Activated naive CD4-positive, alpha-beta T cell treated with Interleukin-2 at 50 U/mL for 16 hours (primary cell): ENCODE data around the gene UQCRHL.
"Not testable (repeated sequence)": the region's sequence is repeated elsewhere in the genome, so short reads cannot be mapped to it uniquely, and the experiment has no call there.

Experiments
- DNase-seq: peaks from one replicate; pipeline ENCODE4 v3.0.0-alpha.2; 2020

The UQCRHL gene

DNA sequence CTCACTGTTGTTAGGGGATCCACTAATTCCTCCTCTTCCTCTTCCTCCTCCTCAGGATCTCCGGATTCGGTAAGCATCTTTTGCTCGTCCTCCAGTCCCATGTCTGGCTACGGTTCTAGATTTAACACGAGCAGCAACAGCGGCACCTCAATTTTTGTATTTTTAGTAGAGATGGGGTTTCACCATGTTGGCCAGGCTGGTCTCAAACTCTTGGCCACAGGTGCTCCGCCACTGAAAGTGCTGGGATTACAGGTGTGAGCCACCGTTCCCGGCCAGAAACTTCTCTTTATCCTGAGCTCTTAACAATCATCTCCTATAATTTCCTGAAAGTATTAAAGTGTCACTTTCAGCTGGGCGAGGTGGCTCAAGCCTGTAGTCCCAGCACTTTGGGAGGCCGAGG lies at the start of gene UQCRHL:
Gene UQCRHL (minus strand): TSS at position 101 of the 400 bp plus-strand sequence. CDS start 0 bp downstream, at position 101.
- not testable (repeated sequence) for DNase-seq

DNA sequence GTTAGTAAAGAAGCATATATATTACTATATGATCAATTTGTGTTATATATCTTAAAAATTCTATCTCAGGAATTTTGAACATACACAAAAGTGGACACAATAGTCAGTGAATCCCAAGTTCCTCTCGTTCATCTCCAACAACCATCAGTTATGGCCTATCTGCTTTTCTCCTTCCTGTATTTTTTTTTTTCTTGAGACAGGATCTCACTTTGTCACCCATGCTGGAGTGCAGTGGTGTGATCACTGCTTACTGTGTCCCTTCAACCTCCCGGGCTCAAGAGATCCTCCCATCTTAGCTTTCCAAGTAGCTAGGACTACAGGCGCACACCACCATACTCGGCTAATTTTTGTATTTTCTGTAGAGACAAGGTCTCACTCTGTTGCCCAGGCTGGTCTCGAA lies 49.4 kb upstream of the UQCRHL start:
- no peak for DNase-seq

DNA sequence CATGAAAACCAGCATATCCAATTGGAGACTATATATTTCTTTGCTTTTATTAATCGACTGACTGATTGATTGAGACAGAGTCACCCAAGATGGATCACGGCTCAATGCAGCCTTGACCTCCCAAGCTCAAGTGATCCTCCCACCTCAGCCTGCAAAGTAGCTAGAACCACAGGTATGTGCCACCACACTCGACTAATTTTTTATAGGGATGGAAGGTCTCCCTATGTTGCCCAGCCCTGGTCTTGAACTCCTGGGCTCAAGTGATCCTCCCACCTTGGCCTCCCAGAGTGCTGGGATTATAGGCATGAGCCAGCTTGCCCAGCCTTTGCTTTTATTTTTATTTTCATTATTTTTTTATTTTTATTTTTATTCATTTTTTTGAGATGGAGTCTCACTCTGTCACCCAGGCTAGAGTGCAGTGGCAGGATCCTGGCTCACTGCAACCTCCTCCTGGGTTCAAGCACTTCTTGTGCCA lies 45.4 kb upstream of the UQCRHL start:
- no peak for DNase-seq

DNA sequence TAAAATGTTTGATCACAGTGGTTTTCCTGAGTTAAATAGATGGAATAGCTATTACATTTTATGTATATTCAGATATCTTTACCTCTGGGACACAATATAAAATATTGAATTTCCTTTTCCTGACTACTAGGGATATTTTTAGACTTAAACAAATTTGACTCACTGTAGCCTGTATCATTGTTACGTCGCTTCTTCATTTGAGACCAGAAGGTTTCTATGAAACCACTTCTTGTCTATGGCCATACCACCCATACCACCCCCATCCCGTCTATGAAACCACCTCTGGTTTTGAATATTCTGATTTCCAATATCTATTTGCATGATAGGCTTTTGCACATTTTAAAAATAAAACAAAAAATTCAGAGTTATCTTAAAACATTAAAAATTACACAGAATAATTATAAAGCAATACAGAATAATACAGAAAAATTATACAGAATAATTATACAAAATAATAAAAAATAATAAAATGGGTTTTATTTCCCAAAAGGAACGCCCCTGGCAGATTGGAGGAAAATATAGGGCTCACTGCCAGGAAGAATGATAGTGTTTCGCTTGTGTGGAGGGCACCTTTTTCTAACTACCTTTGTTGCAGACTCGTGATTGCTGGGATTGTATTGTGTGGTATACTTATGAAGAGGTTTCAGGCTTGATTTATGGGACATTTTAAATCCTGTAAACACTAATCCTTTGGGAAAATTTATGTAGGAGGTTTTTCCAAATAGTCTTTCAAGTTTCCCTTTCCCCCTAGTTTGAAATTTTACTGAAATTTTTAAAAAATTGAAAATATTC lies 44.8 kb upstream of the UQCRHL start:
- DNase-seq: no peak

DNA sequence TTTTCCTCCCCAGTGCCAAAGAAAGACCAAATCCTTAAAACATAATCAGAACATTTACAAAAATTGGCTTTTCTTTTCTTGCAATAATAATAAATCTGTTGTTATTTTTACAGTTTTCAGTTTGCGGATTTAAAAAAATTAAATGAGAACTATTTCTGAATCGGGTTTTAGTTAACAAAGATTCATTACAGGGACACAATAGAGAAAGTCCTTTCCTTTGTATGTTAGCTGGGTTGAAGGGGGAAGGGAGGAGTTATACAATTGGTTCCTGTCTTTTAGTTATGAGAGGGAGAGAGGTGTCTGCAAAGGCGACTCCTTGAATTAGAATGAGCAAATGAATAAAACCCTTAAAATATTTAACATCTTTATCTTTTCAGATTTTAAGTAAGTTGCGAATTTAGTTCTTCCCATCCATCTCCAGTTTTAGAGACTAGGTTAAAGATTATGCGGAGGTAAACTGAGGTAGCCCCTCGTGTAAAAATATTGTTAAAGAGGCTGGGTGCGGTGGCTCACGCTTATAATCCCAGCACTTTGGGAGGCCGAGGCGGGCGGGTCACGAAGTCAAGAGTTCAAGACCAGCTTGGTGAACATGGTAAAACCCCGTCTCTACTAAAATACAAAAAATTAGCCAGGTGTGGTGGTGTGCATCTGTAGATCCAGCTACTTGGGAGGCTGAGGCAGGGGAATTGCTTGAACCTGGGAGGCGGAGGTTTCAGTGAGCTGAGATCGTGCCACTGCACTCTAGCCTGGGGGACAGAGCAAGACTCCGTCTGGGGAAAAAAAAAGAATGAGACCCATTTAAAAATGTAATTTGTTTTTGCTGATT lies 44.0 kb upstream of the UQCRHL start:
- no peak for DNase-seq

DNA sequence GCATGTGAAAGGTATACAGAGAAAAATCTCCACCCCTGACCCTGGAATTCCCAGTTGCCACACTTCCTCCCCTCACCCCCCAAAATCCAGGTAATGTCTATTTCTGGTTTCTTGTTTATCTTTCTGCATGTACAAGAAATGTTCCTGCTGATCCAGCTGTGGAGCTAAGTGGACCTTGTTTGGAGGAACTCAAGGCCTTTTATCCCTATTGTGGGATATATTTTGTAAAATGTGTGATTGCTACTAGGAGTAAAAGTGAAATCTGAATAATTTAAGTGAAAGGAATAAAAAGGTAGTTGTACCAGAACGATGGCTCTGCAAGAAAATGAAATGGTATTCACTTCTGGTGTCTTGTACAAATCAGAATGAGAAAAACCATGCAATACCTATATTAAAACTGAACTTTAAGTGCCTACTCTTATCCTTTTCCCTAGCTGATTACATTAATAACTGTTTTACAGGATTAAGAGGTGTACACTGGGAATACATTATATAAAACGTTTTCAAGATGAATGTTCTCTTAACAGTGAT lies 43.1 kb upstream of the UQCRHL start:
- no peak for DNase-seq

DNA sequence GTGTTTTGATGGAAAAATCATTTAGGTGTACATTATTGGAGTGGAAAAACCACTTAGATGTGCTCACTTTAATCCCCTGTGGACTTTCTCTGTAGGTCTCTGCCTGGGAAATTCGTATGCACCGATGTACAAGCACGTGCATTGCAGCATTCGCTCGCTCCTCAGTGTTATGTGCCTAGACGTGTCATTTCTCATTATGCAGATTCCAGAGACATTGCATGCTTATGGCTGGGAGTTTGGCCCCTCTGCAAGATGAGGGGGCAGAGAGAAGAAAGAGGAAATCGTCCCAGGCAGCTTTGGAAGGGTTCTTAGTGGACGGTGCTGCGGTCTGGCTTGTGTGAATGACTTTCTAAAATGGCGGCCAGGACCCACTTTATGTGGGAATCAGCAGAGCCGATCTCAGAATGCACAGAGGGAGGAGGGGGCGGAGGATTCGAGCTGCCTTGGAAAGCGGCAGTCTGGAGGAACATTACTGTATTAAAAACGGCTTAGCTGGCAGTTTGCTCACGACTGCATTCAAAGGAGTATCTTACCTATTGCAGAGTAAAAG lies 42.4 kb upstream of the UQCRHL start:
- DNase-seq: peak; percentile 37

DNA sequence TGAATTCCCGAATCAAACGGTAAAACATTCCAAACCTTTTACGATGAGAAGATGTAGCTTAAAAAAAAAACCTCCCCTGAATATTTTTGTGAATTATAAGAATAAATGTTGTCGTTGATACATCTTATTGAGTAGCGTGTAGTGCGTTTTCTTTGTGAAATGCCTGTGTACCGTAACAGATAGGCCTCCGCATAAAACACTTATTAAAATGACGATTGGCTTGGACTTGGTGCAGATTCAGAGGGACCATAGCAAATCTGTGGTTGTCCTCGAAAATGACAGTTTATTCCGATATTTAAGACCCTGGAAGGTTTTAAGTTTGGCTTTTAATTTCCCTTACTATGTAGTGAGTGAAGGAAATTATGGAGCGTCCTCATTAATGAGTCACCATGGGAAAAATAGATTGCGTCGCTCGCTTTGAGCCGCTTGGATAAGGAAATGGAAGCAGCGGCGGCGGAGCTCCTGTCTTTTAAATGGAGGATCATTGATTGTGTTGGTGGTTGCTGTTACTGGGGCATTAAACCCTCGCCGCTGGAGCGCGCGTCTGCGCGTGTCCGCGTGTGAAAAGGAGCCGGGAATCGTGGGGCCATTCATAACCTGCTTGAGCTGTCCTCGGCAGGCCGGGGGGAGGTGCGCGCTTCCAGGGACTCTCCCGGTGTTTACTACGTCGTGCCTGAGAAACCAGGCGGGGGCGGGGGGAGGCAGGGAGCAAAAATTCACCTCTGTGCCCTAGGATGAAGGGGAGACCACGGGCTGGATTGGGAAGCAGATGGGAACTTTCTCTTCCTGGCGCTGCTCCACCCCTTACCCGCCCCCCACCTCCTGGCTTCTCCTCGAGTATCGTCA lies 41.7 kb upstream of the UQCRHL start:
- DNase-seq: peak; percentile 73

DNA sequence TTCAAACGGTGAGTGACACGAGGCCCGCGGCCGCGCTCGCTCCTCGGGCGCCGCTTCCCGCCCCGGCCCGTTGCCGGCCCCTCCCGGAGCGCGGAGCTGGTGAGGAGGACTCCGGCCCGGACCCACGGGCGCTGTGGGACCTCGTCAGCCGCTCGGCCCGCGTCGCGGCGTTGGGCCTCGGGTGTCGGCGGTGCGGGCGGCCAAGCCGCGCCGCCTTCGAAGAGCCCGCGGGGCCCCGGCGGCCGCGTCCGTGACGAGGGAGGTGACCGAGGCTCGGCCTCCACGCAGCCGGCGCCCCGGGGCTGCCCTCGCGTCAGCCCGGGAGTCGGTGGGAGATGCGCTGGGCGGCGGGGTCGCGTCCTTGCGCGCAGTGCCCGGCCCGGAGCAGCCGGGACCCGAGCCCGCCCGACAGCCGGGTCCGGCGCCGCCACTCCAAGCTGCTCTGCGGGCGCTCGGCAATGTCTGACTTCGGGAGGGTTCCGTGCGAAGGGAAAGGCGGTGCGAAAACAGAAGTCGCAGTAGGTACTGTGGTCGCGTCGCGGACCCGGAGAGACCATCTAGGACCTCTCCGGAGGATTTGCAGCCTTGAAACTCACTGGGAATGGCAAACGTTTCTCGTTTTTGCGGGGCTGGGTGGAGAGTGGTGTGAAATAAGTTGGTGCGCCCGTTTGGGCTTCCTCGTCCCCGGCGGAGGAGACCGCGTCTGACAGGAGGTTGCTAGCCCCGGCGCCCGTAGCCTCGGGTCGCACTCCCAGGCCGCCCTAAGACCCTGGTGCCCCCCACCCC lies 40.9 kb upstream of the UQCRHL start:
- DNase-seq: peak; percentile 62

DNA sequence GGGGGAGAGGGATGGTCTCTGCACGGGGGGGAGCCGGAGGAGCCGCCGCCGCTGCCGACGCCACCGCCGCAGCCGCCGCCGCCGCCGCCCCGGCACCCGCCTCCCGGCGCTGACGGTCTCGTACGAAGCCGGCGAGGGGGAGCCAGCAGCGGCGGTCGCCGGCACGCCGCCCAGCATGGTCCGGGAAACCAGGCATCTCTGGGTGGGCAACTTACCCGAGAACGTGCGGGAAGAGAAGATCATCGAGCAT lies 40.4 kb upstream of the UQCRHL start:
- DNase-seq: no peak

DNA sequence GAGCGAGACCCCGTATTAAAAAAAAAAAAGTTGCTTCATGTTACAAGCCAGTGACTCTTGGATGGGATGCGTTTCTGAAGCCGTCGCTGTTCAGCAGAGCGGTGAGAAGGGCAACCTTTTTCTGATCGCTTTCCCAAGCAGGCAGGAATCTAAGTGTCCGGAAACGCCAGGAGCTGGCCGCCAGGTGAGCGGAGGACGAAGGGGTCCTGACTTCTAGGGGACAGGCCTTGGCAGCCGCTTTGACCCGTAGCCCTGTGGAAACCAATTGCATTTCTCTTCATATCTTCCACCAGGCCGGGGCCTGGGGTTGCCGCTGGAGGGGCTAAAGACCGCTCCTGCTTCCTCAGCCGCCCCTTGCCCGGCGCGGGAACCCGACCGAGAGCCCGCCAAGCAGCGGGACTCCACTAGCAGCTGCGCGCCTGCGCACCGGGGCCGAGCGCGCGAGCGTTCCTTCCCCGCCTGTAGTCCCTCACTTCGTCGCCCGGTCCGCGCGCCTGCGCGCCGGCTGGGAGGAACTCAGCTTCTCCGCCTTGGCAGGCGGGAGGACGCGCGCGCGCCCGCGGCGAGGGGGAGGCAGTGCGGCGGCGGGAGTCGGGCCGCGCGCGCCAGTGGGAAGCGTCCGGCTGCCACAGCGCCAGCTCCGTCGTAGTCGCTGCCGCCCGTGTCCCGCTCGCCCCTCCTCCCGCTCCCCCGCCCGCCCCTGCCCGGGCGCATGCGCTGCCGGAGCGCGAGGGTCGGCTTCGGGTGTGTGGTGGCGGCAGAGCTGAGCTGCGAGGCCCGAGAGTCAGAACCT lies 39.8 kb upstream of the UQCRHL start, which contains the start of gene SPEN:
Gene SPEN (plus strand): TSS at position 608 of the 793 bp plus-strand sequence. CDS start 361 bp downstream, outside the sequence.
- DNase-seq: peak; percentile 98

DNA sequence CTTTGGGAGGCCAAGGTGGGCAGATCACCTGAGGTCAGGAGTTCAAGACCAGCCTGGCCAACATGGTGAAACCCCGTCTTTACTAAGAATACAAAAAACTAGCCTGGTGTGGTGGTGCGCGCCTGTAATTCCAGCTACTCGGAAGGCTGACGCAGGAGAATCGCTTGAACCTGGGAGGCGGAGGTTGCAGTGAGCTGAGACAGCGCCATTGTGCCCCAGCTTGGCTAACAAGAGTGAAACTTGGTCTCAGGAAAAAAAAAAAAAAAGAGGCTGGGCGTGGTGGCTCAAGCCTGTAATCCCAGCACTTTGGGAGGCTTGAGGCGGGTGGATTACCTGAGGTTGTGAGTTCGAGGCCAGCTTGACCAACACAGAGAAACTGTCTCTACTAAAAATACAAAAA lies 38.6 kb upstream of the UQCRHL start:
- DNase-seq: not testable (repeated sequence)

DNA sequence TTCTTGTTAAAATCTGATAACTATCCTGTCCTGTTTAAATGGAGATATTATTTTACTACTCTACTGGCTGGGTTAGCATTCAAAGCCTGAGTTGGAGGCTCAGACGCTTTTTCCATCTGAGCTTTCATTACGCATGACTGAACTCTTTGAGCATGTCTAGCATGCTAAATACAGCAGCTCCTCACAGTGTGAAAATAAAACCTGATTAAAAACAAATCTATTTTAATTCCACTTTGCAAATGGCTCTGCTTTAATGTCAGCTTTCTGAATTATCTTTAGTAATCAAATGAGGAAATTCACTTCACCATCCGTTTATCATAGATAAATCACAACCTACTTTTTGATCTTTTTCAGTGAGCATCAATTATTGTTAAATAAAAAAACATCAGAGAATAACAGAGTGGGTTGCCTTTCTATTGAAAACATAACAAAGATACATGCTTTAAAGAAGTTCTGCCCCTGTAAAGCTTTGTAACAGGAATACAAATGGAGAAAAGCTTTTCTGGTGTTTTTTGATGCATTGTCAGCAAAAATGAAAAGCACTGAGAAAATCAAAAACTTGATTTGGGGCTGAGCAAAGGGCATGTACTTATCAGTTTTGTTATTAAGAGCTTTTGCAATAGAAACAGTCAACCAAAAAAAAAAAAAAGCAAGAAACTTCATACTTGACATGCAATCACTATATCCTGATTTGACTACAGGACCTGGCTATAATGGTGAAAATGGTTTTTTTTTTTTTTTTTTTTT lies 36.5 kb upstream of the UQCRHL start:
- no peak for DNase-seq

DNA sequence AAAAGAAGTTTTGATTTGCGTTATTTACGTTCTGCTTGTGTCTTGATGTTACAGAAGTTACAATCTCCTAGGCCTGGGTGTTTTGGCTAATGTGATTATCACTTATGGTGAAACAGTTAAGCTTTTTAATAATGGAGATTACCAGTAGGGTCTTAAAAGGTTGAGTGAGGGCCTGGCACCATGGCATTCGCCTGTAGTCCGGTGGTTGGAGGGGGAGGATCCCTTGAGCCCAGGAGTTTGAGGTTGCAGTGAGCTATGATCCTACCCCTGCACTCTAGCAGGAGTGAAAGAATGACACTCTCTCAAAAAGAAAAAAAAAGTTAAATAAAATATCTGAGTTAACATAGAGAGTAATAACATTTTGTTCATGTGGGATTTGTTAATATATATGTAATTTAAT lies 31.3 kb upstream of the UQCRHL start:
- DNase-seq: no peak

DNA sequence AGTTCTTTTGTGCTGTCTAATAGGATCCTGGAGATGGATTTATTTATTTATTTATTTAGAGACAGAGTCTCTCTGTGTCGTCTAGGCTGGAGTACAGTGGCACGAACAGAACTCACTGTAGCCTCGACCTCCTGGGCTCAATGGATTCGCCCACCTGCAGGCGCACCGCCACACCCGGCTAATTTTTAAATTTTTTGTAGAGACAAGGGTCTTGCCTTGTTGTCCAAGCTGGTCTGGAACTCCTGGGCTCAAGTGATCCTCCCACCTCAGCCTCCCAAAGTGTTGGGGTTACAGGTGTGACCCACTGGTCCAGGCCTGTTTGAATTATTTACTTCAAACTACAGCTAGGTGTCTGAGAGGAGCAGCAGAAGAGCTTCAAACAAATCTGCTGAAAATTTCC lies 30.5 kb upstream of the UQCRHL start:
- DNase-seq: no peak

DNA sequence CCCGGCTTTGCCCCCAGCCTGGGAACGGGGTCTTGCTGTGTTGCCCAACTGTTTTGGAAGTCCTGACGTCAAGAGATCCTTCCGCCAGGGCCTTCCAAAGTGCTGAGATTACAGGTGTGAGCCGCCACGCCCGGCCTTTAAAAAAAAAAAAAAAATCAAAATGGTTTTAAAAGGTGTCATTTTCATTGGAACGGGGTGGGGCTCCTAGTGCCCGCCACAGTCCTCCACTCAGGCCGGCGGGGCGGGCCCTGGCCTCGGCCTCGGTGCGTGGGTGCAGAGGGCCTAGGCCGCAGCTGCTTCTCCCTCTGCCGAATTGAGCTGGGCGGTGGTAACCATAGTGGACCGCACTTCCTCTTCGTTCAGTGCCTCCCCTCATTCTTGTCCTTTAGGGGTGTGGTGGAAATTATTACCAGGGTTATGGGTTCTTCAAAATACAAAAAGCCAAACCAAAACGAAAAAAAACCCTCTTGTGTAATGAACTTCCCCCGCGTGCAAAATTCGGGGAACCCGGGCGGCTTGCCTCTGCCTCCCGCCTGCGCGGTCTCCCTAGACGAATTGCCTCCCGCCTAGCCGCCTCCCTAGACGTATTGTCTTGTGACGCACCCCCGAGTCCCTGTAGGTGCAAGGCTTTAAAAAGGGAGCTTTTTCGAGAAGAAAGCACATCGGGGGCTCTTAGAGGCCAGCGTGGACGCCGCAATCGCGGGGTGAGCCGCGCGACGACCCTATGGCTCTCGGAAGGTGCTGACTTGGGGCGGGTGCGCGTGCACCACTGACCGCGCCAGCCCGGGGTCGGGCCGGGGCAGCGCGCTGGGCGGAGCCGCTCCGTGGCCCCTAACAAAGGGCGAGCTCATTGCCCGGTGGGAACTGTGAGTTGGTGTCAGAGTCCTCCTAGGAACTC lies 29.6 kb upstream of the UQCRHL start:
- peak; percentile 58 for DNase-seq

DNA sequence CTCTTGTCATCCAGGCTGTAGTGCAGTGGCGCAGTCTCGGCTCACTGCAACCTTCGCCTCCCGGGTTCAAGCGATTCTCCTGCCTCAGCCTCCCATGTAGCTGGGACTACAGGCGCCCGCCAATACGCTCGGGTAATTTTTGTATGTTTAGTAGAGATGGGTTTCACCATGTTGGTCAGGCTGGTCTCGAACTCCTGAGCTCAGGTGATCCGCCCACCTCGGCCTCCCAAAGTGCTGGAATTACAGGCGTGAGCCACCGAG lies 29.0 kb upstream of the UQCRHL start:
- not testable (repeated sequence) for DNase-seq

DNA sequence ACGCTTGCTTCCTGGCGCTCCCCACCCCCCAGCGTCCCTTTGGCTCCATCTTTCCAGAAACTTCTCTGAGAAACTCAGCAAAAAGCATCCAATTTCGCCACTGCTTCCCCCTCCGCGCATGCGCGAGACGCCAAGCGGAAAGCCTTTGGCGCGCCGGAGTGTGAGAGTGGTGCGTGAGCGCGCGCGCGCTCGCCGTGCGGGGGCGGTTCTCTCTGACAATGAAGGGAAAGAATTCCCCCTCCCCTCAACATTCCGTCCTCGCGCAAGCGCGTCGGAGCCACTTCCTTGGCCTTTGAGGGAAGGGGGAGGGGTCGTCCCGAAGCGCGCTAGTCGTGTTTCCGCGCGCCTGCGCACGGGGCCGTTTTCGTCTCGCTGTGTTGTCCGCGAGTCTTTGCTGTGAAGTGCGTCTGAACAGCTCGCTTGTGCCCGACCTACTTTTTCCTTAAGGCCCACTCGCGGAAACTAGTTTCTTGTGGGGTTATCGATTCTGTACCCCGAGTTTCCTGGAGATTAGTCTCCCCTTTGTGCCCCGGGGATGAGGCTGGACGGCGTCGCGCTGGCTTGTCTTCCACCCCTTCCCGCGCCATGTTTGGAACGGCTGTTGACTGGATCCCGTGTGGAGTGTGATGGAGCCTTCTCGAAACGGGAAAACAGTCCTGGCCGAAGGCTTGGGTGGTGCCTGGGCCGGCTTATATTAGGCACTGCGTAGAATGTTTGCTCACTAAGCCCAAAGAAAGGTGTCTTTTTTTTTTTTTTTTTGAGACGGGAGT lies 28.5 kb upstream of the UQCRHL start:
- DNase-seq: peak; percentile 100
